Stimulated activated naive B cell treated with anti-CD40 and anti-IgM and Interleukin-4, amounts not matched to agents 10 μg/mL and 1 μg/mL and 100 μg/mL, for 72 hours (primary cell): ENCODE data around the gene NIN.

ENCODE experiments used
- ATAC-seq, 2 donors: fragments of 150-1000 bp; cut with Tn5 transposase; replicated peaks; 2 replicates each; pipeline ENCODE4 v1.10.0; 2021; ENCODE audit warnings: moderate library complexity in 1 of 2
- DNase-seq: peaks from one replicate; pipeline ENCODE4 v3.0.0; 2021
- H3K27ac Mint-ChIP-seq: one replicate; pipeline ENCODE4 v1.8.0; 2022; ENCODE audit warnings: mild to moderate bottlenecking, mixed read lengths
- H3K27me3 Mint-ChIP-seq, 2 donors: one replicate each; pipeline ENCODE4 v1.8.0; 2022; ENCODE audit warnings: mixed read lengths in 2 of 2
- H3K36me3 Mint-ChIP-seq, 2 donors: one replicate each; pipeline ENCODE4 v1.8.0; 2022; ENCODE audit warnings: mixed read lengths in 2 of 2, mild to moderate bottlenecking in 1 of 2
- H3K4me1 Mint-ChIP-seq, 2 donors: one replicate each; pipeline ENCODE4 v1.8.0; 2022; ENCODE audit warnings: mixed read lengths in 2 of 2, mild to moderate bottlenecking in 1 of 2
- H3K4me3 Mint-ChIP-seq, 2 donors: one replicate each; pipeline ENCODE4 v1.8.0; 2022; ENCODE audit warnings: mild to moderate bottlenecking in 2 of 2, mixed read lengths in 2 of 2, moderate library complexity in 1 of 2
- H3K9me3 Mint-ChIP-seq, 2 donors: one replicate each; pipeline ENCODE4 v1.8.0; 2022; ENCODE audit warnings: mixed read lengths in 2 of 2, mild to moderate bottlenecking in 1 of 2

Gene NIN, protein sequence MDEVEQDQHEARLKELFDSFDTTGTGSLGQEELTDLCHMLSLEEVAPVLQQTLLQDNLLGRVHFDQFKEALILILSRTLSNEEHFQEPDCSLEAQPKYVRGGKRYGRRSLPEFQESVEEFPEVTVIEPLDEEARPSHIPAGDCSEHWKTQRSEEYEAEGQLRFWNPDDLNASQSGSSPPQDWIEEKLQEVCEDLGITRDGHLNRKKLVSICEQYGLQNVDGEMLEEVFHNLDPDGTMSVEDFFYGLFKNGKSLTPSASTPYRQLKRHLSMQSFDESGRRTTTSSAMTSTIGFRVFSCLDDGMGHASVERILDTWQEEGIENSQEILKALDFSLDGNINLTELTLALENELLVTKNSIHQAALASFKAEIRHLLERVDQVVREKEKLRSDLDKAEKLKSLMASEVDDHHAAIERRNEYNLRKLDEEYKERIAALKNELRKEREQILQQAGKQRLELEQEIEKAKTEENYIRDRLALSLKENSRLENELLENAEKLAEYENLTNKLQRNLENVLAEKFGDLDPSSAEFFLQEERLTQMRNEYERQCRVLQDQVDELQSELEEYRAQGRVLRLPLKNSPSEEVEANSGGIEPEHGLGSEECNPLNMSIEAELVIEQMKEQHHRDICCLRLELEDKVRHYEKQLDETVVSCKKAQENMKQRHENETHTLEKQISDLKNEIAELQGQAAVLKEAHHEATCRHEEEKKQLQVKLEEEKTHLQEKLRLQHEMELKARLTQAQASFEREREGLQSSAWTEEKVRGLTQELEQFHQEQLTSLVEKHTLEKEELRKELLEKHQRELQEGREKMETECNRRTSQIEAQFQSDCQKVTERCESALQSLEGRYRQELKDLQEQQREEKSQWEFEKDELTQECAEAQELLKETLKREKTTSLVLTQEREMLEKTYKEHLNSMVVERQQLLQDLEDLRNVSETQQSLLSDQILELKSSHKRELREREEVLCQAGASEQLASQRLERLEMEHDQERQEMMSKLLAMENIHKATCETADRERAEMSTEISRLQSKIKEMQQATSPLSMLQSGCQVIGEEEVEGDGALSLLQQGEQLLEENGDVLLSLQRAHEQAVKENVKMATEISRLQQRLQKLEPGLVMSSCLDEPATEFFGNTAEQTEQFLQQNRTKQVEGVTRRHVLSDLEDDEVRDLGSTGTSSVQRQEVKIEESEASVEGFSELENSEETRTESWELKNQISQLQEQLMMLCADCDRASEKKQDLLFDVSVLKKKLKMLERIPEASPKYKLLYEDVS (N-terminal part only)

DNA sequence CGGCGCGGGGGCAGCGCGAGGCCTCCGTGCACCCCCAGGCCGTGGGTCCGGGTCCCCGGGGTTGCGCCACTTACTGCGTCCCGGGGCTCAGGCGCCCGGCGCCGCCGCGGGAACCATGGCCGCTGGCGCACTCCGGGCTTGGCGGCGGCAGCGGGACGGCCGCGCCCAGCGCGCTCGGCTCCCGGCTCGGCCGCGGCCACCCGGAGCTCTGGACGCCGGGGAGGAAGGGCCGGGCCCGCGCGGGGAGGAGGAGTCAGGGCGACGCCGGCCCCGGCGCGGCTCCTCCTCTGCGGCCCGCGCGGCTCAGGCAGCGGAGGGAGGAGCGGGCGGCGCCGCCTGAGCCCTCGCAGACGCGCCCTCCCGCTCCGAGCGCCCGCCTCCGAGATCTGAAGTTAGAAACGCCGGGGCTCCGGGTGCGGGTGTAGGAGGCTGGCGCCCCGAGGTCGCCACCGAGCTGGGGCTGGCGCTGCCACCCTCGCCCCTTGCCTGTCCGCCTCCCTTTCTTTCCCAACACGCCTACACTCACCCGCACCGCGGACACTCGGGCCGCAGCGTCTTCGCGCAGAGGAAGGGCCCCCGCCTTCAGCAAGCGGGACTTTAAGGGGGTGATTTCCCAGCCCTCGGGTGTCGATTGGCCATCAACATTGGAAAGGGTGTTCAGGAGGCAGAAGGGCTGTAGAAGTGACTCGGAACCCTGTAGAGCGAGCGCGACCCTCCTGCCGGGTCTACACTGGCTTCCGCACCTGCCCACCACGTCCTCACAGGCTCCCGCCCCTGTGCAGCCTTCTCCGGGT is at the start of gene NIN:
NIN (minus strand) TSS at position 231 of the 794 bp plus-strand sequence. CDS start 9,106 bp downstream, outside the sequence.
- ATAC-seq (peak; percentile 83 to 87), DNase-seq (peak; percentile 73)
- Mint-ChIP-seq H3K27me3 (no peaks in the 10 kb centered on the region), H3K36me3 (peaks cover 34% of the 10 kb centered on the region in 2 donors), H3K4me3 (peak within 1 kb of the TSS; percentile 98 to 99), H3K4me1 (peaks cover 40 to 69% of the 10 kb centered on the region in 2 donors), H3K9me3 (no peaks in the 10 kb centered on the region), H3K27ac (peak within 1 kb of the TSS; percentile 96)

DNA sequence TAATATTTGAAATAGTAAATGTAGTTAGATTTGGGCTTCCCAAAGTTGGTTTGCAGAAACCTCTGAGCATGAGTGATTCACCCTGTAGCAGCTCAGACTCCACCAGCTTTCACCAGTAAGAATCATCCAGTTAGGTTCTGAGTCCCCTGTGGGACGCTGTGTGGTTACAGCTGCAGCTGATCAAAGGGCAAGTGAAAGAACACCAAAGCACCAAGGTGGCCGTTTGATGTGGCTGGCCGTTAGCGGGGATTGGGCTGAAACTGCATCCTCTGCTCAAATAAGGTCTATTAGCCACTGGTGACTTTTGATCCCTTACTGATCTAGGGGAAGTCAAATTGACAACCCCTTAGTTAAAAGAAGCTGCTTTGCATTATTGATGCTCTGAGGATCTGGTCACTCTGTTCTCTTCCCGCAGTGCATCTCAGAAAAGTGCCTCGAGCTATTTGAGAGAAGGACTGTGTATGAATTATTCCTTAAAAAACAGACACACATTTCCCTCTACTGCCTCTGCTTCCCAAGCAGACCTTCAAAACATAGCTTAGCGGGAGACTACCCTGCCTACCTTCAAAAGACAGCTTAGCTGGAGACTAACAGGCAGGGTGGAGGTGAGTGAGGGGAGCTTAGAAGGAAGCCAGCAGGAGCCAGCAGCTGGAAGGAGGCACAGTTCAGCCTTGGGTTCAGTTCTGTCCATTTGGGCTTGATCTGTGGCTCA is 44.6 kb upstream of the NIN start:
- H3K27me3 Mint-ChIP-seq, result peaks cover 23 to 31% of the 10 kb centered on the region in 2 donors
- peaks cover 0 to 2% of the 10 kb centered on the region in 2 donors for H3K36me3 Mint-ChIP-seq
- H3K9me3 Mint-ChIP-seq, result no peaks in the 10 kb centered on the region
- peak; percentile 96 to 97 for ATAC-seq
- no peak overlapping the region for H3K27ac Mint-ChIP-seq
- H3K4me1 Mint-ChIP-seq, result peaks cover 21 to 45% of the 10 kb centered on the region in 2 donors
- DNase-seq, result peak; percentile 73
- H3K4me3 Mint-ChIP-seq, result peak overlapping the region in 1 of 2 donors; percentile 9

DNA sequence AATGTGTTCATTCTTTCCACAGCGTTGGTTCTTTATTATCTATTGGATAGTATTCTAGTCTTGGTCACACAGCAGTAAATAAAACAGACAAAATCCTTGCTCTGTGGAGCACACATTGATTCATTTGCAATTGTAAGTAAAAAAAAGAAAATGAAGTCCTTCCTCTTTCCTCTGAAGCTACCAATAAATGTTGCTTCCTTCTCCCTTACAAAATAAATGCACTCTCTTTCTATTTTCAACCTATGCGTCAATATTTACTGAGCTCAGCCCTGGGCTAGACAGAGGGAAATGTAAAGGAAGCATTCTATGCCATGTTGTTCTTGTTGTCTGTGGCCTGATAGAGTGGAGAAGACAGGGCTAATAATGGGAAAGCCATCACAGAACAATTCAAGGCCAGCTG is 43.8 kb upstream of the NIN start:
- Mint-ChIP-seq H3K27me3 (peaks cover 30 to 39% of the 10 kb centered on the region in 2 donors), H3K9me3 (no peaks in the 10 kb centered on the region), H3K36me3 (peaks cover 0 to 2% of the 10 kb centered on the region in 2 donors), H3K27ac (peak overlapping the region; percentile 20), H3K4me1 (peaks cover 24 to 50% of the 10 kb centered on the region in 2 donors), H3K4me3 (peak overlapping the region; percentile 2 to 9)
- no peak for DNase-seq
- ATAC-seq, result peak; percentile 18 to 33

DNA sequence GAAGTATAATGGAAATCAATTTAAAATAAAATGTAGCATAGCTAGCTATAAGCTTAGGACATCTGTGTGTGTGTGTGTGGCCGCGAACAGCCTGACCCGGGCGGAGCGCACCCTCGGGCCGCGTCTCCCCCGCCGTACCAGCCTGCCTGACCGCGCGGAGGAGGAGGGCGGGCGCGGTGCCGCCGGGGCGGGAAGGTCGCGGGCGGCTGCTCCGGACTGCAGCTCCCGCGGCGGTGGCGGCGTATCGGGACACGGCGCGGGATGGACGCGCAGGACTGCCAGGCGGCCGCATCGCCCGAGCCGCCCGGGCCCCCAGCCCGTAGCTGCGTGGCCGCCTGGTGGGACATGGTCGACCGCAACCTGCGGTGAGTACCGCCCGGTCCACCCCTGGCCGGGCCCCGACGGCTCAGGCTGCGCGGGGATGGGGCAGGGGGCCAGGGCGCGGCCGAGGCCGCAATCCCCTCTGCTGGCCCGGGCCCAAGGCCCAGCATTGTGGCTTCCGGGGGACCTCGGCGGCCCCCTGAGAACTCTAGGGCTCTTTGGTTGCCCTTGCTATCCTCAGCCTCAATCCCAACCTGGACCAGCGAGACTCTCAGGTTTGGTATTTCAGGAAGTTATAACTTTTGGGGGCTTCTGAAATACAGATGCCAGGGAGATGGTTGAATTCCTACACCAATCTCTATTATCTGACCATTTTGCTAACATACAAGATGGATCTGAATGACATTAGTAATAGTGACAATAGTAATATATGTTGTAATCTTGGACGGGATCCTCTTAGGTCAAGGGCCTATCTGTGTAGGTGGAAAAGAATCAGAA is 41.2 kb upstream of the NIN start, which contains the start of gene ABHD12B:
ABHD12B (plus strand) TSS at position 140 of the 819 bp plus-strand sequence; CDS start at position 262, 122 bp downstream.
- H3K27ac Mint-ChIP-seq, result no peak within 1 kb of the TSS
- ATAC-seq, result no peak
- H3K36me3 Mint-ChIP-seq, result peaks cover 0 to 2% of the 10 kb centered on the region in 2 donors
- peak within 1 kb of the TSS; percentile 62 to 64 for H3K4me3 Mint-ChIP-seq
- peaks cover 24 to 50% of the 10 kb centered on the region in 2 donors for H3K4me1 Mint-ChIP-seq
- H3K9me3 Mint-ChIP-seq, result no peaks in the 10 kb centered on the region
- peaks cover 42 to 47% of the 10 kb centered on the region in 2 donors for H3K27me3 Mint-ChIP-seq
- no peak for DNase-seq

DNA sequence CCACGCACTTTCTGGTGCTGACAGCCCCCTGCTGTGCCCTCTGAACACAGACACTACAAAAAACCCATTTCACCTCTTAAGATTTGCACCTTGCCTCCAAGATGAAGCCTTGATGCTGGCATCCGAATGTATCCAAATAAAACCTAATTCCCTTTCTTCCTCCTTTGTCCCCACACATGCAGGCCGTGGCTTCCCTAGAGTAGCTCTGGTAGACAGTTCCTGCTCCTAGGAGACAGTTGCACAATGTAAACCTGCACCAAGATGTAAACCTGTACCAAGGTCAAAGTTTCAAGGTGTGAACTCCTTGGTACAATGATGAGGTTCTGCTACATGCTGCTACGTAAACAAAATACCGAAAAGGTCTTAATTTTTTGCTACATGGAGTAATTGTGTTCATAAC is 40.3 kb upstream of the NIN start:
- no peak overlapping the region for H3K27ac Mint-ChIP-seq
- no peaks in the 10 kb centered on the region for H3K9me3 Mint-ChIP-seq
- H3K27me3 Mint-ChIP-seq, result peaks cover 47% of the 10 kb centered on the region in 2 donors
- peaks cover 0 to 2% of the 10 kb centered on the region in 2 donors for H3K36me3 Mint-ChIP-seq
- DNase-seq, result no peak
- ATAC-seq, result no peak
- peaks cover 24 to 48% of the 10 kb centered on the region in 2 donors for H3K4me1 Mint-ChIP-seq
- H3K4me3 Mint-ChIP-seq, result peak overlapping the region; percentile 62 to 64

DNA sequence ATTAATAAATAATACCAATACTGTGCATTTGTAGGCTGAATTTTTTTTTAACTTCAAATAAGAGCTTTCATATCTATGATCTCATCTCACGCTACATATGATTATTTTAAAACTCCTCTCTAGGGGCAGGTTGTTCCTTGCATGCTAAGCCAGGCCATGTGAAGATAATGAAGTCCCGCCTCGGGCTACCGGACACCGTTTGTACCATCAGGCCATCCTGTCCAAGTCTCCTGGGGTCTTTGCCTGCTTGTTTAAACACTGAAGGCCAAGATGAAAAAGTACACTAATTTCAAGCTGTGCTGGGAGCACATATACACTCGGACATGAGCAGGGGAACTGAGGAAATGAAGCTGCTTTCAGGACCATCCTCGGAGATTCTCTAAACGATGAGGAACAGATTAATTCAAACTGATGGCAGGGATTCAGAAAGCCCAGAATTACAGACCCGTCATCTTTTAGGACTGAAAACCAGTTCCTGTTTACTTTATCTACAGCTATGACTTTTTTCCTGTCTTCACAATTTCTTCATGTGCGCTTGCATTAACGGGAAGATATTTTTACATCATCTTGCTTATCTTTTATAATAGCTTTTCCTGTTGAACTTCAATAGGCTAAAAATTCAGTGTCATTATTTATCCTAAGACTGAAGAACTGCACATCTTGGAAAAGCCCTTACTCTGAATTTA is 34.6 kb upstream of the NIN start:
- H3K27me3 Mint-ChIP-seq, result peaks cover 23 to 25% of the 10 kb centered on the region in 2 donors
- ATAC-seq (no peak), DNase-seq (no peak)
- no peak overlapping the region for H3K27ac Mint-ChIP-seq
- H3K9me3 Mint-ChIP-seq, result no peaks in the 10 kb centered on the region
- H3K4me1 Mint-ChIP-seq, result peaks cover 5% of the 10 kb centered on the region in 2 donors
- peaks cover 0 to under 1% of the 10 kb centered on the region in 2 donors for H3K36me3 Mint-ChIP-seq
- no peak overlapping the region for H3K4me3 Mint-ChIP-seq

DNA sequence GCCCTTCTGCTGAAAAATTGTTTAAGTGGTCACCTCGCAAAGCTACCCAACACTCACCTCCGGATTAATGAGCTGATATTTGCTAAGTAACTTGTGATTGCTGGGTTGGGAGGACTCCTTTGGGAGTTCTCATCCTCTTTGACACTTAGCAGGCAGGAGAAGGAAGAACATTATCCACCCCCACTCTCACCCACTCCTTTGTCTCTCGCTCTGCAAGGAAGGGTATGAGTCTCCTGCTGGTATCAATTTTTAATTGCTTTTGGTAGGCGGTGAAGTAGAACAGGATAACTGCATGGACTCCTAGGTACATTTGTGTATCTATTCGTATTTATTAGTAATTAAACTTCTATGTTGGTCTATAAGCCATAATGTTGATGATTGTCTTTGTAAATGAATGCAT is 34.0 kb upstream of the NIN start:
- no peak for ATAC-seq
- H3K9me3 Mint-ChIP-seq, result no peaks in the 10 kb centered on the region

DNA sequence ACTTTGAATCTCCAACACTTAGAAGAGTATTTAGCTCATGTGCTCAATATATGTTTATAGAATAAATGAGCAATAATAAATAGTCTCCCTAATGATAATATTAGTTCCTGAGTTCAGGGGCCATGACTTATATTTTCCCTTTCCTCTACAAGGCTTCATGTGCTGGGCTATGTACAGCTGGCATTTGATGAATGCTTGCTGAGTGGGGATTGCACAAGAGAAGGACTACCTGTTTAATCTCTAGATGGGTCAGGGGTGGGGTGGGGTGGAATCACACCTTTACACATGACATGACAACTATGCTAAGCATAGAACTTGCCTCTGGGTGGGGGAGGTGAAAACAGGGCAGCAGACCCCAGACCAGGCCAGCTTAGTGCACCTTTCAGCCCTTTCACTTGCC is 33.3 kb upstream of the NIN start:
- Mint-ChIP-seq H3K4me3 (no peak overlapping the region), H3K36me3 (no peaks in the 10 kb centered on the region), H3K4me1 (peaks cover 5 to 7% of the 10 kb centered on the region in 2 donors), H3K27me3 (peaks cover 12 to 13% of the 10 kb centered on the region in 2 donors), H3K27ac (no peak overlapping the region), H3K9me3 (no peaks in the 10 kb centered on the region)
- ATAC-seq, result no peak
- DNase-seq, result no peak

More for the DNA sequence above, 34.0 kb upstream of the NIN start:
- peaks cover 18 to 19% of the 10 kb centered on the region in 2 donors for H3K27me3 Mint-ChIP-seq
- H3K4me1 Mint-ChIP-seq, result peaks cover 2 to 3% of the 10 kb centered on the region in 2 donors
- H3K36me3 Mint-ChIP-seq, result no peaks in the 10 kb centered on the region
- H3K27ac Mint-ChIP-seq, result no peak overlapping the region
- DNase-seq, result no peak
- no peak overlapping the region for H3K4me3 Mint-ChIP-seq

DNA sequence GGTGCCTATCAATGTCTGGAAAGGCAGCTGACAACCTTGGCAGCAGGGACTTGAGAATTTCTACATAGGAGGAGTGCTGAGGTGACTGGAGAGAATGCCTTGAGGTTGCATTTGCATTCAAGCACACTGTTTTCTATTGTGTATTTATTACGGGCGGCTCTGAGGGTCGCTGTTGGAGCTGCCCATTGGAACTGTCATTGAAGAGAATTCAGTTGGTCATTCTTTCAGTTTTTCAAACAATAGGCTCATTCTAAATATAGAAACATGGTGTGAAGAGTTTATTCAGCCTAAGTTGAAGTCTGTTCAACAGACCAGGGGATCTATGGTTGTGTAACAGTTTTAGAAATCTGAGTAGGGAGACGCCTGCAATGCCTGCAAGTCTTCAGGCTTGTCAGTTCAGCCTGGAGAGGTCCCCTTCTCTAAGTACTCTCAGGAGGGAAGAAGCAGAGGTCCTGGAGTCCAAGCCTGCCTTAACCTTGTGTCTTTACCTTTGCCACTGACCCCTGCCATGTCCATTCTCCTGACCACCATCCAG is 31.1 kb upstream of the NIN start:
- Mint-ChIP-seq H3K9me3 (no peaks in the 10 kb centered on the region), H3K27me3 (peaks cover 4 to 5% of the 10 kb centered on the region in 2 donors), H3K27ac (no peak overlapping the region), H3K4me1 (peaks cover 7 to 10% of the 10 kb centered on the region in 2 donors), H3K36me3 (no peaks in the 10 kb centered on the region), H3K4me3 (no peak overlapping the region)
- DNase-seq (no peak), ATAC-seq (no peak)

DNA sequence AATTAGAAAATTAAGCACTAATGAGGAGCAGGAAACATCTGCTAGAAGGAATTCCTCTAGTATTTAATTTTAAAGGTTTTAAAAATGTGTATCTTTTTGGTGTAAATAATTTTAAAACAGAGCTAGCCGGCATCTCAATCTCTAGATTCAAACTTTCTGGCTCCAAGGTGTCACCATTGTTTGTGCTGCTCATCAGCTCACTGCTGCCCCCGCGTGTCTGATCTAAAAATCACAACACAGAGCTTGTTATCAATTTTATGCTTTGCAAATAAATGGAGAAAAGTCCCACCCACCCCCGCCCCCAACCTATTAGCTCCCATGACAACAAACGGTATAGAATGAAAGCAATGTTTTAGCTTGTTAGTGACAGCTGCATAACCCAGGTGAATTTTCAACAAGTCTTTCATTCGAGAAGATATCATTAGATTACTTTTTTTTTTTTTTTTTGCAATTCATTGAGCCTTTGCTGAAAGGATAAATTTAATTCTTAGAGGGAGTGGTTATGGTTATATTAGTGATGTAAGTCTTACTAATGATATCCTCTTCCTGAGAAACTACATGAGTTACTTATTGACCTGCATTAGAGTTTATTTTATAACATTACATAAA is 29.6 kb upstream of the NIN start:
- peaks cover 10 to 13% of the 10 kb centered on the region in 2 donors for H3K4me1 Mint-ChIP-seq
- H3K4me3 Mint-ChIP-seq, result peak overlapping the region; percentile 83 to 87
- no peaks in the 10 kb centered on the region for H3K9me3 Mint-ChIP-seq
- no peaks in the 10 kb centered on the region for H3K27me3 Mint-ChIP-seq
- ATAC-seq (peak; percentile 74 to 75), DNase-seq (peak; percentile 81)
- peak overlapping the region; percentile 70 for H3K27ac Mint-ChIP-seq
- H3K36me3 Mint-ChIP-seq, result no peaks in the 10 kb centered on the region

DNA sequence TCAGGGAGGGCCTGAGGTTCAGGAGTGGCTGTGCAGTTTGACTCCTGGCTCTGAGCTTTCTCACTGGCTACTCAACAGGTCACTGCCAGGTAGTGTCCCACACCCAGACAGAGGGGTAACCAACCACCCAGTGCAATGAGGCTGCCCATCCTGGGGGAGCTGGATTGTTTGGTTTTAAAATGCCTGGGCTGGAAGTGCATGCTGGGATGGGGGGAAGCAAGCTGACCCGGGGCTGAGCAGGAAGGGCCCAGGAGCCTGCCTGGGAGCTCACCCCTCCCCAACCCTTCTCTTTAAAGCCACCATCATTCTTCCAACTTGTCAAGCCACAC is 28.3 kb upstream of the NIN start:
- H3K4me3 Mint-ChIP-seq, result peak overlapping the region; percentile 80 to 87
- ATAC-seq (peak in 1 of 2 donors; percentile 29), DNase-seq (no peak)
- no peaks in the 10 kb centered on the region for H3K36me3 Mint-ChIP-seq
- H3K27me3 Mint-ChIP-seq, result no peaks in the 10 kb centered on the region
- peaks cover 10 to 13% of the 10 kb centered on the region in 2 donors for H3K4me1 Mint-ChIP-seq
- H3K27ac Mint-ChIP-seq, result peak overlapping the region; percentile 88
- H3K9me3 Mint-ChIP-seq, result no peaks in the 10 kb centered on the region
